ENCODE results near the gene RANBP9.

DNA sequence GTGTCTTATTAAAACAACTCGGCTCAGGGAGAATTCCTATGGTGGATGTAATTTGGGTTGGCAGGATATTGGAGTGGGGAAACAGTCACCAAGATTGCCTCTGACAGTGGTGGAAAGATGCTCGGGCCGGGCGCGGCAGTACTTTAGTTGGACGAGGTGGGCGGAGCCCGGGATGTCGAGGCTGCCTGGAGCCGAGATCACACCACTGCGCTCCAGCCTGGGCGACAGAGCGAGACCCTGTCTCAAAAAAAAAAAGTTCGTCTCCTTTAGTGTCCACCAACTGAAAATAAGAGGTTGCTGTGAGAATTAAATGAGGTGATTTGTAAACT, 95.9 kb downstream of the RANBP9 start:
- TF ChIP-seq, protein P1, sequence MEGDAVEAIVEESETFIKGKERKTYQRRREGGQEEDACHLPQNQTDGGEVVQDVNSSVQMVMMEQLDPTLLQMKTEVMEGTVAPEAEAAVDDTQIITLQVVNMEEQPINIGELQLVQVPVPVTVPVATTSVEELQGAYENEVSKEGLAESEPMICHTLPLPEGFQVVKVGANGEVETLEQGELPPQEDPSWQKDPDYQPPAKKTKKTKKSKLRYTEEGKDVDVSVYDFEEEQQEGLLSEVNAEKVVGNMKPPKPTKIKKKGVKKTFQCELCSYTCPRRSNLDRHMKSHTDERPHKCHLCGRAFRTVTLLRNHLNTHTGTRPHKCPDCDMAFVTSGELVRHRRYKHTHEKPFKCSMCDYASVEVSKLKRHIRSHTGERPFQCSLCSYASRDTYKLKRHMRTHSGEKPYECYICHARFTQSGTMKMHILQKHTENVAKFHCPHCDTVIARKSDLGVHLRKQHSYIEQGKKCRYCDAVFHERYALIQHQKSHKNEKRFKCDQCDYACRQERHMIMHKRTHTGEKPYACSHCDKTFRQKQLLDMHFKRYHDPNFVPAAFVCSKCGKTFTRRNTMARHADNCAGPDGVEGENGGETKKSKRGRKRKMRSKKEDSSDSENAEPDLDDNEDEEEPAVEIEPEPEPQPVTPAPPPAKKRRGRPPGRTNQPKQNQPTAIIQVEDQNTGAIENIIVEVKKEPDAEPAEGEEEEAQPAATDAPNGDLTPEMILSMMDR (IDR thresholded peaks at IDR 0.05; ENCODE audit: low read depth, low read length) = no peak
- 0 out of 2 replicates have a peak, but pooled peaks have one; percentile 17 for TF ChIP-seq MAX (IDR thresholded peaks at IDR 0.05; ENCODE audit: low read depth, low read length)
- no peak for TF ChIP-seq POLR2A (IDR thresholded peaks at IDR 0.05; ENCODE audit: extremely low read depth, insufficient read length)
- TF ChIP-seq MYC (IDR thresholded peaks at IDR 0.05; ENCODE audit: low read depth, low read length) = no peak
